ENCODE measurements around the gene PLCG2.
"Not testable (repeated sequence)": the region's sequence is repeated elsewhere in the genome, so short reads cannot be mapped to it uniquely, and the experiment has no call there.

The PLCG2 gene

DNA sequence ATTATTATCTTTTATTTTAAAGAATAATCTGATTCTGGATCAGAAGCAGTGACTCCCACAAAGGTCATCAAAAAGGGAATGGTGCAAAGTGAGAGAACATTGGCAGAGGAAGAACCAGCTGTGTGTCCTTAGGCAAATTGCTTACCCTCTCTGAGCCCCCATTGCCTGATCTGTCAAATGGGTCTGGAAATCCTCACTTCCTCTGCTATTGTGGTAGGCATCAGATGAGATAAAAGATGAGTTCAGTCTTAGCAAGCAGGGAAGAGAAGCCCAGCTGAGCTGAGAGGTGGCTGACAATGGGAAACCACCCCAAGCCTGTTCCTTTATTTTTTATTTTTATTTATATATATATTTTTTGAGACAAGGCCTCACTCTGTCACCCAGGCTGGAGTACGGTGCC lies 24.2 kb upstream of the PLCG2 start:
- no peak for TF ChIP-seq TARDBP (IDR thresholded peaks at IDR 0.05)
- TF ChIP-seq FOXA1 (IDR thresholded peaks at IDR 0.05) = no peak
- TF ChIP-seq ZNF384 (IDR thresholded peaks at IDR 0.05) = no peak
- TF ChIP-seq ARNT (IDR thresholded peaks at IDR 0.05) = no peak
- TF ChIP-seq NFRKB (IDR thresholded peaks at IDR 0.05) = no peak
- no peak for TF ChIP-seq SUZ12 (IDR thresholded peaks at IDR 0.05)
- TF ChIP-seq FOXK2 (IDR thresholded peaks at IDR 0.05) = no peak
- TF ChIP-seq CTBP1 (IDR thresholded peaks at IDR 0.05; ENCODE audit: borderline replicate concordance) = no peak
- no peak for TF ChIP-seq L3MBTL2 (conservative IDR thresholded peaks at IDR 0.05)
- no peak for TF ChIP-seq BHLHE40 (IDR thresholded peaks at IDR 0.05; ENCODE audit: borderline replicate concordance)
- TF ChIP-seq, protein P1, sequence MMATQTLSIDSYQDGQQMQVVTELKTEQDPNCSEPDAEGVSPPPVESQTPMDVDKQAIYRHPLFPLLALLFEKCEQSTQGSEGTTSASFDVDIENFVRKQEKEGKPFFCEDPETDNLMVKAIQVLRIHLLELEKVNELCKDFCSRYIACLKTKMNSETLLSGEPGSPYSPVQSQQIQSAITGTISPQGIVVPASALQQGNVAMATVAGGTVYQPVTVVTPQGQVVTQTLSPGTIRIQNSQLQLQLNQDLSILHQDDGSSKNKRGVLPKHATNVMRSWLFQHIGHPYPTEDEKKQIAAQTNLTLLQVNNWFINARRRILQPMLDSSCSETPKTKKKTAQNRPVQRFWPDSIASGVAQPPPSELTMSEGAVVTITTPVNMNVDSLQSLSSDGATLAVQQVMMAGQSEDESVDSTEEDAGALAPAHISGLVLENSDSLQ (IDR thresholded peaks at IDR 0.05) = no peak
- no peak for TF ChIP-seq SP1 (IDR thresholded peaks at IDR 0.05)
- no peak for TF ChIP-seq ELF4 (IDR thresholded peaks at IDR 0.05)
- TF ChIP-seq LEF1 (IDR thresholded peaks at IDR 0.05; ENCODE audit: borderline replicate concordance) = no peak
- TF ChIP-seq HDGF (IDR thresholded peaks at IDR 0.05; ENCODE audit: borderline replicate concordance) = no peak
- no peak for TF ChIP-seq FOXM1 (IDR thresholded peaks at IDR 0.05; ENCODE audit: borderline replicate concordance)
- CTCF ChIA-PET = no interaction called here
- POLR2A ChIA-PET = interaction anchor here (0.8 kb wide), 1 partner anchor 718 kb away, joined by 3 read pairs; no protein-coding TSS in a partner anchor
- no peak for DNase-seq (ENCODE audit: extremely low spot score)

DNA sequence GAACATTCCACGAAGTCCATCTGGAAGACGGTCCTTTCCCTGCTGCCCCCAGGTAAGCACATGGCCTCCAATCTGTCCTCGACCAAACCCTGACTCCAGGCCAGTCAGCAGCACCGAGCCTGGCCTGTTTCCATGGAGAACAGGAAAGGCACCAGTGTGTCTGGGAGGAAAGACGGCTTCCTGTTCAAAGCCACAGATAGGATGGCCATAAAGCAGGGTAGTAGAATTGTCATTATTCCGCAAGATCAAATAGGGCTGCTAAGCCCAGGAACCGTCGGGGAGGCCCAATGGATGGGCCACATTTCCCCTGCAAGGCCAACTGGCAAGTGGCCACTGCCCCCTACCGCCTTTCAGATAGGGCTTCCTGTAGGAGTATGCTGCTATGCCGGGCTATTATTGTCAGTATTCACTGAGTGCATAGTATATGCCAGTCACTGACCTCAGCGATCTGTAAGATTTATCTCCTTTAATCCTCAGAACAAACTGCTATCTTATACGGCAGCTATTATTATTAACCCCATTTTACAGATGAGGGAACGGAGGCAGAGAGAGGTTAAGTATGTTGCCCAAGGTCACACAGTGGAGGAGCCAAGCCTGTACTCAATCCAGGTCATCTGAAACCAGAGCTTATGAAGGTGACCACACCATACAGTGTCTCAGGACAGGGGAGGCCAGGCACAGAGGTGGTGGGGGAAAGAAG lies 23.0 kb upstream of the PLCG2 start:
- ChIA-PET CTCF (interaction anchor here (0.7 kb wide), 1 partner anchor 33 kb away, joined by 3 read pairs; no protein-coding TSS in a partner anchor), POLR2A (no interaction called here)
- TF ChIP-seq ZNF384 (IDR thresholded peaks at IDR 0.05) = no peak
- TF ChIP-seq L3MBTL2 (conservative IDR thresholded peaks at IDR 0.05) = no peak
- no peak for TF ChIP-seq TARDBP (IDR thresholded peaks at IDR 0.05)
- TF ChIP-seq BHLHE40 (IDR thresholded peaks at IDR 0.05; ENCODE audit: borderline replicate concordance) = no peak
- TF ChIP-seq CTBP1 (IDR thresholded peaks at IDR 0.05; ENCODE audit: borderline replicate concordance) = no peak
- no peak for TF ChIP-seq SP1 (IDR thresholded peaks at IDR 0.05)
- TF ChIP-seq FOXA1 (IDR thresholded peaks at IDR 0.05) = no peak
- TF ChIP-seq HDGF (IDR thresholded peaks at IDR 0.05; ENCODE audit: borderline replicate concordance) = no peak
- TF ChIP-seq SUZ12 (IDR thresholded peaks at IDR 0.05) = no peak
- TF ChIP-seq LEF1 (IDR thresholded peaks at IDR 0.05; ENCODE audit: borderline replicate concordance) = no peak
- DNase-seq (ENCODE audit: extremely low spot score) = no peak

DNA sequence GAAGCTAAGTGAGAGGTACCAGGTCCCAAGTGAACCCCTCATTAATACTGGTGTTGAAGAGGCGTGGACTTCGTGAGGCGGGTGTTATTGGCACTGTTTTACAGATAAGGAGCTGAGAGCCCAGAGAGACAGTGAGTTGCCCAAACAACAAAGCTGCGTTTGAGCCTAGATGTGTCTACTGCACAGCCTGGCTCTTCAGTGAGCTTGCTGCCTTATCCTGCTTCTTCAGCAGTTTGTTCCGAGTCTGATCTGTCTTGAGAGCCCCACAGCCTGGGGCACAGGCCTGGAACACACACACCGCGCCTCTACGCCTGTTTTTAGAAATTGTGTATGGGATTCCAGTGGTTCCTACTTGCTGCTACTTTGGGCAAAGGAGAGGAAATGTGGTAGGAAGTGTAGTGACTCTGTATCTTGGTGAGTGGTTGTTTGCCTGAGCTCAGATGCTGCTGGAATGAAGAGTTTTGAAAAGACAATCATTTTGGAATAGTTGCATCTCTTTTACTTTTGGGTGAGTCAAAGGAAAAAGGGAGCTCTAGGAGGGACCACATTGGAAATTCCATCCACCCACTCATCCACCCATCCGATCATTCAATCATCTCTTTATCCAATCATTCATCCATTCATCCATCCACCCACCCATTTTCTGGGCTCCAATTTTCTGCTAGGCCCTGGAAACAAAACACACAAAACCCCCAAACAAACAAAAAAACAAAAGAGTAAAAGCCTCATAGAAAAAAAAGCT lies 22.3 kb upstream of the PLCG2 start:
- TF ChIP-seq HDGF (IDR thresholded peaks at IDR 0.05; ENCODE audit: borderline replicate concordance) = no peak
- no peak for TF ChIP-seq BHLHE40 (IDR thresholded peaks at IDR 0.05; ENCODE audit: borderline replicate concordance)
- TF ChIP-seq SUZ12 (IDR thresholded peaks at IDR 0.05) = no peak
- no peak for TF ChIP-seq TARDBP (IDR thresholded peaks at IDR 0.05)
- no peak for TF ChIP-seq FOXM1 (IDR thresholded peaks at IDR 0.05; ENCODE audit: borderline replicate concordance)
- TF ChIP-seq, protein P1 (IDR thresholded peaks at IDR 0.05) = no peak
- DNase-seq (ENCODE audit: extremely low spot score) = no peak
- POLR2A ChIA-PET = no interaction called here
- CTCF ChIA-PET = interaction anchor here (0.7 kb wide), 1 partner anchor 32 kb away, joined by 3 read pairs; no protein-coding TSS in a partner anchor

DNA sequence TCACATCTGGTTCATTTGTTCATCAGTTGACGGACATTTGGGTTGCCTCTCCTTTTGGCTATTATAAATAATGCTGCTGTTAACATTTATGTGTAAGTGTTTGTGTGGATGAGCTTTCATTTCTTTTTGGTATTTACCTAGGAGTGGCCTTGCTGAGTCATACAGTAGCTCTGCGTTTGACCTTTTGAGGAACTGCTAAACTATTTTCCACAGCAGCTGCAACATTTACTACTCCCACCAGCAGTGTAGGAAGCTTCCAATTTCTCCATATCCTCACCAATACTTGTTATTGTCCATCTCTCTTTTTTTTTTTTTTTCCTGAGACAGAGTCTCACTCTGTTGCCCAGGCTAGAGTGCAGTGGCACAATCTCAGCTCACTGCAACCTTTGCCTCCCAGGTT lies 20.7 kb upstream of the PLCG2 start:
- TF ChIP-seq FOXK2 (IDR thresholded peaks at IDR 0.05) (no peak), FOXM1 (IDR thresholded peaks at IDR 0.05; ENCODE audit: borderline replicate concordance) (no peak), ARNT (IDR thresholded peaks at IDR 0.05) (no peak), CTBP1 (IDR thresholded peaks at IDR 0.05; ENCODE audit: borderline replicate concordance) (no peak), BHLHE40 (IDR thresholded peaks at IDR 0.05; ENCODE audit: borderline replicate concordance) (no peak), SP1 (IDR thresholded peaks at IDR 0.05) (no peak)
- CTCF ChIA-PET = no interaction called here
- POLR2A ChIA-PET = no interaction called here
- DNase-seq (ENCODE audit: extremely low spot score) = no peak

DNA sequence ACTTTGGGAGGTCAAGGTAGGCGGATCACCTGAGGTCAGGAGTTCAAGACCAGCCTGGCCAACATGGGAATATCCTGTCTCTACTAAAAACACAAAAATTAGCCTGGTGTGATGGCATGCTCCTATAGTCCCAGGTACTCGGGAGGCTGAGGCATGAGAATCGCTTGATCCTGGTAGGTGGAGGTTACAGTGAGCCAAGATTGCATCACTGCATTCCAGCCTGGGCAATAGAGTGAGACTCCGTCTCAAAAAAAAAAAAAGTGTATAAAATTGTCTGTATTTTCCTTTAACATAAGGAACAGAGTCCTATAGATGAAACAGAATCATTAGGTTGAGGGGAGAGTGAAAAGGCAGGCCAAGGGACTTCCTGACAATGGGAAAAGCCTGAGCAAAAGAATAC lies 16.8 kb upstream of the PLCG2 start:
- POLR2A ChIA-PET; DNase-seq (ENCODE audit: extremely low spot score); CTCF ChIA-PET: not testable (repeated sequence)

DNA sequence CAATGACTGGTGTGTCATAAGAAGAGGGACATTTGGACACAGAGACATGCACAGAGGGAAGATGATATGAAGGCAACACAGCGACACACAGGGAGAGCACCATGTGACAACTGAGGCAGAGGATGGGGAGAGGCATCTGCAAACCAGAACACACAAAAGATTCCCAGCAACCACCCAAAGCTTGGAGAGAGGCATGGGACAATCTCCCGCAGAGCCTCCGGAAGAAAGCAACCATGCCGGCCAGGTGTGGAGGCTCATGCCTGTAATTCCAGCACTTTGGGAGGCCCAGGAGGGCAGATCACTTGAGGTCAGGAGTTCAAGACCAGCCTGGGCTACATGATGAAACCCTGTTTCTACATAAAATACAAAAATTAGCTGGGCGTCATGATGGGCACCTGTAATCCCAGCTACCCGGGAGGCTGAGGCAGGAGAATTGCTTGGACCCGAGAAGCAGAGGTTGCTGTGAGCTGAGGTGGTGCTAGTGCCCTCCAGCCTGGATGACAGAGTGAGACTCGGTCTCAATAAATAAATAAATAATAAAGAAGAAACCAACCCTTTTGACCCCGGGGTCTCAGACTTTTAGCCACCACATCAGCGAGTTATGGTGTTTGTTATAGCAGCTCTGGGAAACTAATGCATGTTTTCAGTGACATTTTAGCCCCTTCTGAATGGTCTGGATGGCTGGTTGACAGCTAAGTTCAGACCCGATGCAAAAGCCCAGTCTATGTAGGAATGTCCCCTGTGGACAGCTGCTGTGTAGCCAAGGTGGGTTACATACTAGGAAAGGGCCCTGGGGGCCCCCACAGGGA lies 13.8 kb upstream of the PLCG2 start:
- TF ChIP-seq ELF4 (IDR thresholded peaks at IDR 0.05) = no peak
- TF ChIP-seq BHLHE40 (IDR thresholded peaks at IDR 0.05; ENCODE audit: borderline replicate concordance) = no peak
- no peak for TF ChIP-seq SUZ12 (IDR thresholded peaks at IDR 0.05)
- no peak for TF ChIP-seq ZNF384 (IDR thresholded peaks at IDR 0.05)
- no peak for TF ChIP-seq HDGF (IDR thresholded peaks at IDR 0.05; ENCODE audit: borderline replicate concordance)
- TF ChIP-seq FOXA1 (IDR thresholded peaks at IDR 0.05) = no peak
- DNase-seq (ENCODE audit: extremely low spot score) = no peak
- ChIA-PET POLR2A (no interaction called here), CTCF (no interaction called here)
